Psoas muscle (tissue), 8 donors: ENCODE measurements around the gene PCP4L1. TPM values are rescaled to one million over a fixed set of nuclear protein-coding genes. Genes with fewer than 3 reads are reported as not detected.
A peak's percentile ranks its signal among the peaks of the same experiment; 100 is the strongest.

Experiments used
- ATAC-seq, 4 donors: fragments of 200-7000 bp; cut with Tn5 transposase; one replicate each; pipeline ENCODE4 v1.9.1; 2020; ENCODE audit warnings: moderate library complexity in 3 of 4, mild to moderate bottlenecking in 2 of 4
- DNase-seq, 2 donors: peaks; one replicate each; pipeline ENCODE4 v3.0.0-alpha.2; 2020
- H3K27ac ChIP-seq: fragments of 200-600 bp; one replicate; pipeline ENCODE4 v1.8.0; 2022
- H3K27me3 ChIP-seq, 3 donors: fragments of 200-600 bp in 1 of 3; one replicate each; pipeline versions ENCODE4 v1.6.1 to v1.8.0; 2013 to 2022; ENCODE audit warnings: low read length in 2 of 3, mild to moderate bottlenecking in 2 of 3, moderate library complexity in 1 of 3; ENCODE audit not compliant: insufficient read depth in 3 of 3
- H3K36me3 ChIP-seq, 2 donors: fragments of 200-600 bp in 1 of 2; one replicate each; pipeline versions ENCODE4 v1.6.1 to v1.8.0; 2013 to 2022; ENCODE audit warnings: low read depth in 1 of 2, mild to moderate bottlenecking in 1 of 2, moderate library complexity in 1 of 2; ENCODE audit not compliant: insufficient read depth in 1 of 2
- H3K4me1 ChIP-seq: fragments of 200-600 bp; one replicate; pipeline ENCODE4 v1.8.0; 2022
- H3K4me3 ChIP-seq: fragments of 200-600 bp; one replicate; pipeline ENCODE4 v1.8.0; 2022; ENCODE audit warnings: mild to moderate bottlenecking
- H3K9me3 ChIP-seq: fragments of 200-600 bp; one replicate; pipeline ENCODE4 v1.8.0; 2022
- CTCF ChIP-seq: fragments of 200-600 bp; IDR thresholded peaks from one replicate; pipeline ENCODE4 v1.8.0; 2022; ENCODE audit warnings: antibody characterized with exemption
- WGBS, 3 donors: extraction: QIAGEN DNeasy Blood & Tissue Kit; methylation state at CpG; one replicate each; pipeline versions ENCODE4 v1.1.6 to v1.1.7; 2013; 5-methylcytosine and 5-hydroxymethylcytosine counted together
- intact Hi-C, 2 donors: fragments of 100-400 bp; cut with DNase I; formaldehyde crosslinking; loops; one replicate each; pipeline versions ENCODE4 v1.11.0 to v1.14.2; 2022
- polyA plus RNA-seq, 3 donors: library from polyadenylated mRNA; stranded (reverse); fragments of 200-250 nt; gene quantifications; one replicate each; pipeline ENCODE4 v1.2.3, GENCODE V29; 2013
- total RNA-seq, 4 donors: library from RNA; stranded (reverse); fragmentation: NEBNext Ultra II Directional in 2 of 4; extraction: Animal tissue kit (Norgen Biotek cat#: 25700) in 2 of 4; gene quantifications; one replicate each; pipeline versions ENCODE4 v1.2.1 to v1.2.4, GENCODE V29; 2021 to 2023
- donor health status: healthy with polysubstance abuse.
- donor health status: DM: no; HTN: no; CAD: no; lungs with moderate emphysema.
- donor health status: Bipolar disorder and iron deficiency.
- donor health status: healthy.
- donor health status: DM: yes; HTN: yes; CAD: no.
- donor health status: DM: no; HTN: no; CAD: no.
- donor health status: DM: no; HTN: no; CAD: no.
- donor health status: DM: yes; HTN: yes; CAD: no.

PCP4L1 gene
- total and polyA plus RNA-seq, 7 donors = 0.21 to 0.45 (median 0.26) TPM; not detected in 3

- ATAC-seq = no peak
- no peak for DNase-seq
- peak overlapping the region; percentile 57 for H3K4me3 ChIP-seq
- H3K36me3 ChIP-seq = no peaks in the 10 kb centered on the region
- H3K4me1 ChIP-seq = peaks cover 7% of the 10 kb centered on the region
- WGBS, 3 donors = 27 to 38% (median 35%) methylated on average over 6 of the region's 6 CpGs
- peaks cover 9% of the 10 kb centered on the region for H3K9me3 ChIP-seq
- H3K27me3 ChIP-seq = peaks cover 3 to 37% (median 17%) of the 10 kb centered on the region in 3 donors
- TF ChIP-seq CTCF = no peak
- intact Hi-C loops = no loop called here
- no peak overlapping the region for H3K27ac ChIP-seq
Measured at GRCh38 chr1:161259345-161259702, 779 bp downstream of the PCP4L1 start.

- Histone ChIP-seq H3K9me3 (peaks cover 9% of the 10 kb centered on the region), H3K27me3 (peaks cover 3 to 37% (median 17%) of the 10 kb centered on the region in 3 donors), H3K36me3 (no peaks in the 10 kb centered on the region), H3K27ac (no peak overlapping the region), H3K4me1 (peaks cover 7% of the 10 kb centered on the region), H3K4me3 (no peak overlapping the region)
- intact Hi-C loops = no loop called here
- TF ChIP-seq CTCF = no peak
- 63 to 73% (median 69%) methylated on average over 1 of the region's 1 CpG for WGBS, 3 donors
- DNase-seq (no peak), ATAC-seq (no peak)
Measured at GRCh38 chr1:161259765-161260164, 1.2 kb downstream of the PCP4L1 start.

GRCh38 chr1:161260376-161261260, 2.1 kb downstream of the PCP4L1 start:
- Histone ChIP-seq H3K4me3 (no peak overlapping the region), H3K4me1 (peaks cover 7% of the 10 kb centered on the region), H3K27ac (no peak overlapping the region), H3K27me3 (peaks cover 3 to 37% (median 17%) of the 10 kb centered on the region in 3 donors), H3K9me3 (peaks cover 9% of the 10 kb centered on the region), H3K36me3 (no peaks in the 10 kb centered on the region)
- no peak for ATAC-seq
- intact Hi-C loops = no loop called here
- WGBS, 3 donors = 22 to 27% (median 24%) methylated on average over 9 of the region's 9 CpGs
- no peak for DNase-seq
- no peak for TF ChIP-seq CTCF

GRCh38 chr1:161261261-161262235, 3.0 kb downstream of the PCP4L1 start:
- Histone ChIP-seq H3K9me3 (peaks cover 9% of the 10 kb centered on the region), H3K27ac (no peak overlapping the region), H3K4me1 (peaks cover 7% of the 10 kb centered on the region), H3K36me3 (no peaks in the 10 kb centered on the region), H3K4me3 (no peak overlapping the region), H3K27me3 (peaks cover 3 to 37% (median 17%) of the 10 kb centered on the region in 3 donors)
- no peak for DNase-seq
- ATAC-seq = no peak
- WGBS, 3 donors = 61 to 71% (median 64%) methylated on average over 12 of the region's 12 CpGs
- TF ChIP-seq CTCF = no peak
- intact Hi-C loops = no loop called here
